HG02588 (cell line): ENCODE data around the gene HPCAL1.
A peak's percentile ranks its signal among the peaks of the same experiment; 100 is the strongest.

Experiments used
- ATAC-seq: cut with Tn5 transposase; IDR thresholded peaks from one replicate; pipeline ENCODE4 v1.9.1; 2021; ENCODE audit warnings: mild to moderate bottlenecking, moderate library complexity; ENCODE audit not compliant: unreplicated experiment

HPCAL1 gene

GRCh38 chr2:10419553-10420257, 117.0 kb downstream of the HPCAL1 start:
- ATAC-seq: no peak

GRCh38 chr2:10422251-10422650, 119.5 kb downstream of the HPCAL1 start:
- no peak for ATAC-seq

GRCh38 chr2:10422732-10423399, 120.2 kb downstream of the HPCAL1 start:
- no peak for ATAC-seq

GRCh38 chr2:10423400-10423774, 120.7 kb downstream of the HPCAL1 start:
- ATAC-seq: no peak

- ATAC-seq: no peak
Observed at GRCh38 chr2:10424051-10424450, 121.3 kb downstream of the HPCAL1 start.

- no peak for ATAC-seq
Observed at GRCh38 chr2:10424916-10425505, 122.3 kb downstream of the HPCAL1 start.

- ATAC-seq: no peak
Observed at GRCh38 chr2:10425699-10426098, 123.0 kb downstream of the HPCAL1 start.

GRCh38 chr2:10426726-10427617, 124.3 kb downstream of the HPCAL1 start:
- ATAC-seq: no peak

- ATAC-seq: no peak
Observed at GRCh38 chr2:10427618-10427949, 124.9 kb downstream of the HPCAL1 start.

- no peak for ATAC-seq
Observed at GRCh38 chr2:10428355-10428754, 125.7 kb downstream of the HPCAL1 start.

- no peak for ATAC-seq
Observed at GRCh38 chr2:10428924-10429323, 126.2 kb downstream of the HPCAL1 start.

- no peak for ATAC-seq
Observed at GRCh38 chr2:10430886-10431622, 128.3 kb downstream of the HPCAL1 start.

- ATAC-seq: no peak
Observed at GRCh38 chr2:10431797-10432196, 129.1 kb downstream of the HPCAL1 start.

GRCh38 chr2:10432311-10433181, 129.8 kb downstream of the HPCAL1 start:
- ATAC-seq: no peak

- no peak for ATAC-seq
Observed at GRCh38 chr2:10433264-10433946, 130.7 kb downstream of the HPCAL1 start.

GRCh38 chr2:10433947-10434885, 131.5 kb downstream of the HPCAL1 start:
- no peak for ATAC-seq

GRCh38 chr2:10434886-10435819, 132.4 kb downstream of the HPCAL1 start:
- peak; percentile 59 for ATAC-seq
